Body of pancreas (tissue), 4 donors: Measurements from ENCODE around the gene C2orf76. TPM values are rescaled to one million over a fixed set of nuclear protein-coding genes. Genes with fewer than 3 reads are reported as not detected.

Source experiments
- ATAC-seq: fragments of 150-250 bp; one replicate; pipeline ENCODE4 v1.9.1; 2016
- DNase-seq, 4 donors: peaks; one replicate each; pipeline ENCODE4 v3.0.0-alpha.2; 2019
- H3K27ac ChIP-seq, 4 donors: fragments of 200-600 bp; sonication (generic); 1 replicate in 3 of 4; 2 replicates in 1 of 4; pipeline versions ENCODE4 v1.5.1 to v1.6.1; 2016 to 2019; ENCODE audit warnings: mild to moderate bottlenecking in 1 of 4, mixed read lengths in 1 of 4, moderate library complexity in 1 of 4
- H3K27me3 ChIP-seq, 2 donors: fragments of 200-600 bp; sonication (generic); one replicate each; pipeline ENCODE4 v1.6.0; 2016; ENCODE audit warnings: mild to moderate bottlenecking in 1 of 2
- H3K36me3 ChIP-seq, 2 donors: fragments of 200-600 bp; sonication (generic); replicated peaks in 1 of 2; 2 replicates each; pipeline ENCODE4 v1.5.1; 2016; ENCODE audit warnings: low read depth in 2 of 2; ENCODE audit not compliant: insufficient read depth in 1 of 2
- H3K4me1 ChIP-seq: fragments of 200-600 bp; sonication (generic); one replicate; pipeline ENCODE4 v1.6.0; 2016
- H3K4me3 ChIP-seq, 2 donors: fragments of 200-600 bp; sonication (generic); 1 replicate in 1 of 2; 2 replicates in 1 of 2; pipeline ENCODE4 v1.5.1; 2016 to 2019
- H3K9me3 ChIP-seq, 3 donors: fragments of 200-600 bp; sonication (generic); 1 replicate in 2 of 3; 2 replicates in 1 of 3; pipeline ENCODE4 v1.5.1; 2016
- POLR2A ChIP-seq, 3 donors: fragments of 450-650 bp; IDR thresholded peaks; one replicate each; pipeline ENCODE4 v1.6.1; 2016; ENCODE audit warnings: antibody characterized with exemption in 3 of 3, mild to moderate bottlenecking in 2 of 3
- WGBS, 2 donors: methylation state at CpG; one replicate each; pipeline ENCODE4 v1.1.5; 2017; 5-methylcytosine and 5-hydroxymethylcytosine counted together
- intact Hi-C: fragments of 100-400 bp; cut with DNase I; formaldehyde crosslinking; loops from one replicate; pipeline ENCODE4 v1.15.1; 2023
- total RNA-seq, 2 donors: library from RNA; depleted of rRNA; stranded (reverse); fragments of >200 nt; gene quantifications; one replicate each; pipeline ENCODE4 v1.1.0, GENCODE V29; 2016
- TF ChIP-seq, protein P1 (sequence below), 7 experiments: fragments of 450-650 bp in 4 of 7; fragments of 200-600 bp in 3 of 7; sonication (generic) in 3 of 7; IDR thresholded peaks; one replicate each; pipeline ENCODE4 v1.5.1; 2016 to 2019; ENCODE audit warnings: antibody characterized with exemption in 7 of 7

The C2orf76 gene
- total RNA-seq, 2 donors from 2014 or later = 12.5 to 52.4 TPM

DNA sequence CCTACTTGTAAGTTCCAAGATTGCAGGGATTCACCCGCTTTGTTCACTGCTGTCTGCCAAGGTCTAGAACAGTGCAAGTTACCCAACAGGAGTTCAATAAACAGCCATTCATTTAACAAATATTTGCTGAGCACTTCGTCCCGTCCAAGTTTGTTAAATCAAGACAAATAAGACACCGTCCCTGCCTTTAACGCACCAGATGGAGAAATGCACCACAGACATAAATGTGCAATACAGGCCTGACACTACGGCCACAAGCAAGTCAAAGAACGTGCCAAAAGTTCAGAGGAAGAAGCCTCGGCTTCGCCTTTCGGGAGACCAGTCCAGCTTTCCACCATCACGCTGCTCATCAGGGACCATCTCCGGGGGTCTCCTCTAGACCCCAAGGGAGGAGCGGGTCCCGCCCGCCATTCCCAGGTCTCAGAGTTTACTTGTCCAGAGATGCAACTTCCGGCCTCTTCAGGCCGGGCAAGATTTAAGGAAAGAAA lies 429 bp downstream of the C2orf76 start:
- WGBS, 2 donors = 0 to 1% methylated on average over 11 to 17 of the region's 17 CpGs
- Histone ChIP-seq H3K27ac (peak overlapping the region; percentile 73 to 94 (median 91)), H3K4me3 (peak overlapping the region; percentile 55 to 79), H3K36me3 (peaks cover 0 to 5% of the 10 kb centered on the region in 2 donors), H3K27me3 (no peaks in the 10 kb centered on the region), H3K4me1 (peaks cover 25% of the 10 kb centered on the region), H3K9me3 (no peaks in the 10 kb centered on the region)
- DNase-seq = peak in 3 of 4 donors; percentile 32 to 38 (median 37)
- intact Hi-C loops = no loop called here
- TF ChIP-seq POLR2A (IDR thresholded peaks at IDR 0.05) = no peak
- TF ChIP-seq, protein P1, sequence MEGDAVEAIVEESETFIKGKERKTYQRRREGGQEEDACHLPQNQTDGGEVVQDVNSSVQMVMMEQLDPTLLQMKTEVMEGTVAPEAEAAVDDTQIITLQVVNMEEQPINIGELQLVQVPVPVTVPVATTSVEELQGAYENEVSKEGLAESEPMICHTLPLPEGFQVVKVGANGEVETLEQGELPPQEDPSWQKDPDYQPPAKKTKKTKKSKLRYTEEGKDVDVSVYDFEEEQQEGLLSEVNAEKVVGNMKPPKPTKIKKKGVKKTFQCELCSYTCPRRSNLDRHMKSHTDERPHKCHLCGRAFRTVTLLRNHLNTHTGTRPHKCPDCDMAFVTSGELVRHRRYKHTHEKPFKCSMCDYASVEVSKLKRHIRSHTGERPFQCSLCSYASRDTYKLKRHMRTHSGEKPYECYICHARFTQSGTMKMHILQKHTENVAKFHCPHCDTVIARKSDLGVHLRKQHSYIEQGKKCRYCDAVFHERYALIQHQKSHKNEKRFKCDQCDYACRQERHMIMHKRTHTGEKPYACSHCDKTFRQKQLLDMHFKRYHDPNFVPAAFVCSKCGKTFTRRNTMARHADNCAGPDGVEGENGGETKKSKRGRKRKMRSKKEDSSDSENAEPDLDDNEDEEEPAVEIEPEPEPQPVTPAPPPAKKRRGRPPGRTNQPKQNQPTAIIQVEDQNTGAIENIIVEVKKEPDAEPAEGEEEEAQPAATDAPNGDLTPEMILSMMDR (IDR thresholded peaks at IDR 0.05) = no peak
- ATAC-seq = peak; percentile 9

GRCh38 chr2:119365436-119365835 lies 1.2 kb downstream of the C2orf76 start:
- WGBS, 2 donors = 19 to 24% methylated on average over 6 of the region's 6 CpGs
- DNase-seq = peak in 1 of 4 donors; percentile 12
- peak overlapping the region; percentile 73 to 94 (median 91) for H3K27ac ChIP-seq

GRCh38 chr2:119364798-119365197 lies 1.8 kb downstream of the C2orf76 start:
- no peaks in the 10 kb centered on the region for H3K27me3 ChIP-seq
- H3K4me1 ChIP-seq = peaks cover 25% of the 10 kb centered on the region
- peaks cover 0 to under 1% of the 10 kb centered on the region in 2 donors for H3K36me3 ChIP-seq
- no peak overlapping the region for H3K4me3 ChIP-seq
- no peaks in the 10 kb centered on the region for H3K9me3 ChIP-seq
- no peak overlapping the region for H3K27ac ChIP-seq
- no peak for DNase-seq
- no peak for ATAC-seq
- WGBS, 2 donors = 69 to 74% methylated on average over 6 of the region's 6 CpGs
- intact Hi-C loops = no loop called here
- no peak for TF ChIP-seq POLR2A (IDR thresholded peaks at IDR 0.05)
- TF ChIP-seq, protein P1 (IDR thresholded peaks at IDR 0.05) = no peak

More at GRCh38 chr2:119365436-119365835, 1.2 kb downstream of the C2orf76 start:
- no peaks in the 10 kb centered on the region for H3K9me3 ChIP-seq
- TF ChIP-seq, protein P1 (IDR thresholded peaks at IDR 0.05) = no peak
- no peak for TF ChIP-seq POLR2A (IDR thresholded peaks at IDR 0.05)
- peaks cover 0 to 3% of the 10 kb centered on the region in 2 donors for H3K36me3 ChIP-seq
- H3K27me3 ChIP-seq = no peaks in the 10 kb centered on the region
- ATAC-seq = no peak
- H3K4me3 ChIP-seq = no peak overlapping the region
- H3K4me1 ChIP-seq = peaks cover 25% of the 10 kb centered on the region
- intact Hi-C loops = no loop called here

- no peak for ATAC-seq
- H3K4me1 ChIP-seq = peaks cover 8% of the 10 kb centered on the region
- H3K9me3 ChIP-seq = no peaks in the 10 kb centered on the region
- 94 to 97% methylated on average over 2 of the region's 2 CpGs for WGBS, 2 donors
- no peaks in the 10 kb centered on the region for H3K27me3 ChIP-seq
- no peaks in the 10 kb centered on the region for H3K36me3 ChIP-seq
- H3K4me3 ChIP-seq = no peak overlapping the region
- no peak for DNase-seq
- intact Hi-C loops = no loop called here
- TF ChIP-seq POLR2A (IDR thresholded peaks at IDR 0.05) = no peak
- TF ChIP-seq, protein P1 (IDR thresholded peaks at IDR 0.05) = no peak
- H3K27ac ChIP-seq = no peak overlapping the region
These were observed 6.1 kb downstream of the C2orf76 start for GRCh38 chr2:119360423-119360966.

DNA sequence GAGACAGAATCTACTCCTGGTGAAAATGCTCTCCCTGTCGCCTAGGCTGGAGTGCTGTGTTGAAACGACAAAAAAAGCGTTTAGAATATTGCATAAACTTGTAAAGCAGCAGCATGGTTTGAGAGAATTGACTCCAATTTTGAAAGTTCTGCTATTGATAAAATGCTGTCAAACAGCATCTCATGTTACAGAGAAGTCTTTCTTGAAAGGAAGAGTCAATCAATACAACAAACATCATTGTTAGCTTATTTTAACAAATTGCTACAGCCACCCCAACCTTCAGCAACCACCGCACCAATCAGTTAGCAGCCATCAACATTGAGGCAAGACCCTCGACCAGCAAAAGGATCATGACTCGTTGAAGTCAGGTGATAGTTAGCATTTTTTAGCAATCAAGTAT lies 6.9 kb downstream of the C2orf76 start:
- DNase-seq (no peak), ATAC-seq (no peak)
- TF ChIP-seq, protein P1 (IDR thresholded peaks at IDR 0.05) = no peak
- TF ChIP-seq POLR2A (IDR thresholded peaks at IDR 0.05) = no peak

More for the DNA sequence above, 6.9 kb downstream of the C2orf76 start:
- 69 to 70% methylated on average over 6 of the region's 6 CpGs for WGBS, 2 donors
- H3K27ac ChIP-seq = no peak overlapping the region
- intact Hi-C loops = no loop called here
- H3K4me3 ChIP-seq = no peak overlapping the region
- H3K27me3 ChIP-seq = no peaks in the 10 kb centered on the region
- no peaks in the 10 kb centered on the region for H3K36me3 ChIP-seq
- peaks cover under 1% of the 10 kb centered on the region for H3K4me1 ChIP-seq
- H3K9me3 ChIP-seq = no peaks in the 10 kb centered on the region
